ENCODE measurements around the gene OR2Z1.

OR2Z1 gene

GRCh38 chr19:8721334-8721733 is at the start of gene OR2Z1:
OR2Z1 (plus strand) TSS chr19:8721634; CDS start chr19:8731029, 9,395 bp downstream.
- H3K4me2 ChIP-seq (ENCODE audit: low read depth, low read length, poor library complexity, severe bottlenecking) = no peak within 1 kb of the TSS
- H3K9me2 ChIP-seq (replicated peaks; ENCODE audit: insufficient read depth, low read length) = no peaks in the 10 kb centered on the region
- no peak within 1 kb of the TSS for H3K27ac ChIP-seq (ENCODE audit: low read depth, low read length)
- H2AFZ ChIP-seq (ENCODE audit: low read depth, low read length, severe bottlenecking) = no peak within 1 kb of the TSS
- TF ChIP-seq, protein P1, sequence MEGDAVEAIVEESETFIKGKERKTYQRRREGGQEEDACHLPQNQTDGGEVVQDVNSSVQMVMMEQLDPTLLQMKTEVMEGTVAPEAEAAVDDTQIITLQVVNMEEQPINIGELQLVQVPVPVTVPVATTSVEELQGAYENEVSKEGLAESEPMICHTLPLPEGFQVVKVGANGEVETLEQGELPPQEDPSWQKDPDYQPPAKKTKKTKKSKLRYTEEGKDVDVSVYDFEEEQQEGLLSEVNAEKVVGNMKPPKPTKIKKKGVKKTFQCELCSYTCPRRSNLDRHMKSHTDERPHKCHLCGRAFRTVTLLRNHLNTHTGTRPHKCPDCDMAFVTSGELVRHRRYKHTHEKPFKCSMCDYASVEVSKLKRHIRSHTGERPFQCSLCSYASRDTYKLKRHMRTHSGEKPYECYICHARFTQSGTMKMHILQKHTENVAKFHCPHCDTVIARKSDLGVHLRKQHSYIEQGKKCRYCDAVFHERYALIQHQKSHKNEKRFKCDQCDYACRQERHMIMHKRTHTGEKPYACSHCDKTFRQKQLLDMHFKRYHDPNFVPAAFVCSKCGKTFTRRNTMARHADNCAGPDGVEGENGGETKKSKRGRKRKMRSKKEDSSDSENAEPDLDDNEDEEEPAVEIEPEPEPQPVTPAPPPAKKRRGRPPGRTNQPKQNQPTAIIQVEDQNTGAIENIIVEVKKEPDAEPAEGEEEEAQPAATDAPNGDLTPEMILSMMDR (IDR thresholded peaks at IDR 0.05; ENCODE audit: insufficient read depth, low read length, poor library complexity, severe bottlenecking) = no peak
- no peak for TF ChIP-seq EZH2phosphoT487 (conservative IDR thresholded peaks at IDR 0.05; ENCODE audit: low read length)
- no peaks in the 10 kb centered on the region for H3K79me2 ChIP-seq (ENCODE audit: insufficient read depth, low read length)
- H3K9me3 ChIP-seq (ENCODE audit: insufficient read depth, low read length) = no peaks in the 10 kb centered on the region
- no peaks in the 10 kb centered on the region for H3F3A ChIP-seq (ENCODE audit: insufficient read depth)
- no peak within 1 kb of the TSS for H3K9ac ChIP-seq (ENCODE audit: low read length)
- H3K4me3 ChIP-seq (ENCODE audit: insufficient read depth, low read length, poor library complexity, severe bottlenecking) = no peak within 1 kb of the TSS
- no peaks in the 10 kb centered on the region for H3K36me3 ChIP-seq (ENCODE audit: low read length)
- no peaks in the 10 kb centered on the region for H3K27me3 ChIP-seq (ENCODE audit: low read length)
- no peaks in the 10 kb centered on the region for H4K20me1 ChIP-seq (ENCODE audit: low read depth, low read length)

DNA sequence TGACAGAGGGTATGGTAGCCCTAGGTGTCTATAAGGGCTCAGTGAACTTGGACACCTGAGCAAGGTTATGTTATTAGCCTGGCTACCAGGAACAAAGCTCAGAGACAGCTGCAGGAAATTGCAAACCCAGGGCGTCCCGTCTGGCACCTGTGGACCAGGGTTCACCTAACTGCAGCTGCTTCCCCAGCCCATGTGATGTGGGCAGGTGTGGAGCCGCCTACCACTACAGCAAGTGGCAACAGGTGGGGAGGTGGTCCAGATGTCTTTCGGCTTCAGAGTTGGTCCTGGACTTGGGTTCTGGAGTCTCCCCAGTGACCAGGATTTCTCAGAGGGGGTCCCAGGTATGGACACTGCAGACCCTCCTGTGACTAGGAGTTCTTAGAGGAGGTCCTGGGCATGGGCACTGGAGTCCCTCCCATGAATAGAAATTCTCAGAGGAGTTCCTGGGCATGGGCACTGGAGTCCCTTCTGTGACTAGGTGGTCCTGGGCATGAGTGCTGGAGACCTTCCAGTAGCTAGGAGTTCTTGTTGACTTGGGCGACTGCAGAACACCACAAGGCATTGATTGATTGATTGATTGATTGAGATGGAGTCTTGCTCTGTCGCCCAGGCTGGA is 48.0 kb upstream of the OR2Z1 start:
- Histone ChIP-seq H4K20me1 (ENCODE audit: low read depth, low read length) (no peaks in the 10 kb centered on the region), H3K4me3 (ENCODE audit: insufficient read depth, low read length, poor library complexity, severe bottlenecking) (no peak overlapping the region), H3F3A (ENCODE audit: insufficient read depth) (no peaks in the 10 kb centered on the region), H3K36me3 (ENCODE audit: low read length) (no peaks in the 10 kb centered on the region), H3K27ac (ENCODE audit: low read depth, low read length) (no peak overlapping the region), H3K79me2 (ENCODE audit: insufficient read depth, low read length) (no peaks in the 10 kb centered on the region), H3K4me2 (ENCODE audit: low read depth, low read length, poor library complexity, severe bottlenecking) (no peak overlapping the region), H3K9me2 (replicated peaks; ENCODE audit: insufficient read depth, low read length) (no peaks in the 10 kb centered on the region), H2AFZ (ENCODE audit: low read depth, low read length, severe bottlenecking) (no peak overlapping the region), H3K9me3 (ENCODE audit: insufficient read depth, low read length) (no peaks in the 10 kb centered on the region), H3K27me3 (ENCODE audit: low read length) (no peaks in the 10 kb centered on the region), H3K9ac (ENCODE audit: low read length) (no peak overlapping the region)
- no peak for TF ChIP-seq EZH2phosphoT487 (conservative IDR thresholded peaks at IDR 0.05; ENCODE audit: low read length)

- Histone ChIP-seq H3K27ac (ENCODE audit: low read depth, low read length) (no peak overlapping the region), H3F3A (ENCODE audit: insufficient read depth) (no peaks in the 10 kb centered on the region), H3K9me3 (ENCODE audit: insufficient read depth, low read length) (no peaks in the 10 kb centered on the region), H3K79me2 (ENCODE audit: insufficient read depth, low read length) (no peaks in the 10 kb centered on the region), H4K20me1 (ENCODE audit: low read depth, low read length) (no peaks in the 10 kb centered on the region), H3K9me2 (replicated peaks; ENCODE audit: insufficient read depth, low read length) (no peaks in the 10 kb centered on the region), H3K36me3 (ENCODE audit: low read length) (no peaks in the 10 kb centered on the region), H3K4me3 (ENCODE audit: insufficient read depth, low read length, poor library complexity, severe bottlenecking) (no peak overlapping the region), H2AFZ (ENCODE audit: low read depth, low read length, severe bottlenecking) (no peak overlapping the region), H3K9ac (ENCODE audit: low read length) (no peak overlapping the region), H3K27me3 (ENCODE audit: low read length) (no peaks in the 10 kb centered on the region), H3K4me2 (ENCODE audit: low read depth, low read length, poor library complexity, severe bottlenecking) (no peak overlapping the region)
- TF ChIP-seq, protein P1 (IDR thresholded peaks at IDR 0.05; ENCODE audit: insufficient read depth, low read length, poor library complexity, severe bottlenecking) = no peak
- TF ChIP-seq EZH2phosphoT487 (conservative IDR thresholded peaks at IDR 0.05; ENCODE audit: low read length) = no peak
Measured at GRCh38 chr19:8675066-8675465, 46.4 kb upstream of the OR2Z1 start.

GRCh38 chr19:8678244-8678807 is 43.1 kb upstream of the OR2Z1 start:
- Histone ChIP-seq H3K27me3 (ENCODE audit: low read length) (no peaks in the 10 kb centered on the region), H3K36me3 (ENCODE audit: low read length) (no peaks in the 10 kb centered on the region), H3F3A (ENCODE audit: insufficient read depth) (no peaks in the 10 kb centered on the region), H3K9ac (ENCODE audit: low read length) (no peak overlapping the region), H3K9me2 (replicated peaks; ENCODE audit: insufficient read depth, low read length) (no peaks in the 10 kb centered on the region), H3K27ac (ENCODE audit: low read depth, low read length) (no peak overlapping the region), H3K4me2 (ENCODE audit: low read depth, low read length, poor library complexity, severe bottlenecking) (no peak overlapping the region), H4K20me1 (ENCODE audit: low read depth, low read length) (no peaks in the 10 kb centered on the region), H3K4me3 (ENCODE audit: insufficient read depth, low read length, poor library complexity, severe bottlenecking) (no peak overlapping the region), H3K9me3 (ENCODE audit: insufficient read depth, low read length) (no peaks in the 10 kb centered on the region), H2AFZ (ENCODE audit: low read depth, low read length, severe bottlenecking) (no peak overlapping the region), H3K79me2 (ENCODE audit: insufficient read depth, low read length) (no peaks in the 10 kb centered on the region)
- TF ChIP-seq EZH2phosphoT487 (conservative IDR thresholded peaks at IDR 0.05; ENCODE audit: low read length) = no peak
- TF ChIP-seq, protein P1 (IDR thresholded peaks at IDR 0.05; ENCODE audit: insufficient read depth, low read length, poor library complexity, severe bottlenecking) = no peak

Measured in SU-DHL-6 (cell line).